Activated gamma-delta T cell (primary cell): ENCODE data around the gene DCAF5.
"Not testable (repeated sequence)": the region's sequence is repeated elsewhere in the genome, so short reads cannot be mapped to it uniquely, and the experiment has no call there.

Experiments
- DNase-seq: peaks from one replicate; lab custom pipeline; 2025; lab: John Stamatoyannopoulos, UW

The DCAF5 gene

GRCh38 chr14:69072584-69072983 is 80.3 kb downstream of the DCAF5 start:
- DNase-seq = no peak

- no peak for DNase-seq
These were observed 84.0 kb downstream of the DCAF5 start for GRCh38 chr14:69068744-69069421.

- DNase-seq = no peak
These were observed 86.3 kb downstream of the DCAF5 start for GRCh38 chr14:69066396-69067171.

GRCh38 chr14:69065934-69066333 is 87.0 kb downstream of the DCAF5 start:
- DNase-seq = not testable (repeated sequence)

- DNase-seq = no peak
These were observed 88.3 kb downstream of the DCAF5 start for GRCh38 chr14:69064596-69064995.

- DNase-seq = no peak
These were observed 93.0 kb downstream of the DCAF5 start for GRCh38 chr14:69059658-69060623.

- no peak for DNase-seq
These were observed 96.7 kb downstream of the DCAF5 start for GRCh38 chr14:69055999-69056788.

- DNase-seq = no peak
These were observed 97.8 kb downstream of the DCAF5 start for GRCh38 chr14:69055125-69055524.

GRCh38 chr14:69054030-69054429 is 98.9 kb downstream of the DCAF5 start:
- no peak for DNase-seq

GRCh38 chr14:69052181-69052601 is 100.7 kb downstream of the DCAF5 start:
- no peak for DNase-seq

GRCh38 chr14:69050240-69051184 is 102.4 kb downstream of the DCAF5 start:
- DNase-seq = no peak

- DNase-seq = no peak
These were observed 103.2 kb downstream of the DCAF5 start for GRCh38 chr14:69049675-69050074.

GRCh38 chr14:69048456-69048855 is 104.5 kb downstream of the DCAF5 start:
- no peak for DNase-seq

GRCh38 chr14:69047255-69047654 is 105.7 kb downstream of the DCAF5 start:
- no peak for DNase-seq

- DNase-seq = no peak
These were observed 106.5 kb downstream of the DCAF5 start for GRCh38 chr14:69046476-69046860.

- DNase-seq = no peak
These were observed 107.0 kb downstream of the DCAF5 start for GRCh38 chr14:69045857-69046475.

GRCh38 chr14:69044965-69045555 is 107.9 kb downstream of the DCAF5 start:
- DNase-seq = no peak

- DNase-seq = no peak
These were observed 108.6 kb downstream of the DCAF5 start for GRCh38 chr14:69044296-69044695.

GRCh38 chr14:69043596-69044260 is 109.2 kb downstream of the DCAF5 start:
- no peak for DNase-seq
